ENCODE measurements around the gene DRG2. TPM values are rescaled to one million over a fixed set of nuclear protein-coding genes. Genes with fewer than 3 reads are reported as not detected.

DRG2 gene
- total and polyA plus RNA-seq, 4 donors, result 20.6 to 41.8 (median 33.8) TPM

DNA sequence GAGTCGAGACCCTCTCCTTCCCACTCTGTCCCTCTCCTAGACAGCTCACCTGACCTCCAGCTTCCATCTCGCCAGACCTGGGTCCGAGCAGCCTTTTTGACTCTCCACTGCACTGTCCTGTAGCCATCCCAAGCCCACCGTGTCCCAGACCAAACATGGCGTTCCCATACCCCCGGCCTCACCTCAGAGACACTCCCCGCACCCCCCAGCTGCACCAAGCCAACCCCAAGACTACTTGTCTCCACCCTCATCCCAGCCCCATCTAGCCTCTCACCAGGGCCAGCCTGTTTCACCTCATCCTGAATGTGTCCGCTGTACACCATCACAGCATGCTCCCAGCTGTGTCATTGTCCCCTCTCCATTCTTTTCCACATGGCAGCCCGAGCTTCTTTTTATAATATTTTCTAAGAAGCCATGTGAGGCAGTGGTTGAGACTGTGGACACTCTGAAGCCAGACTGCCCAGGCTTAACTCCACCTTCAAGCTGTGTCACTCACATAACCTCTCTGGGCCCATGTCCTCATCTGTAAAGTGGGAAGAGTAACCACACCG is 22.3 kb downstream of the DRG2 start:
- no peak overlapping the region for H3K27ac ChIP-seq (ENCODE audit: low read depth, low read length)
- no peak overlapping the region for H3K4me3 ChIP-seq (ENCODE audit: low read depth, low read length)
- H3K4me1 ChIP-seq (ENCODE audit: control insufficient read depth, insufficient read depth, low read length), result peaks cover 13% of the 10 kb centered on the region
- H3K9me3 ChIP-seq (ENCODE audit: control insufficient read depth, insufficient read depth, low read length), result no peaks in the 10 kb centered on the region
- H3K36me3 ChIP-seq (ENCODE audit: control insufficient read depth, insufficient read depth, low read length), result peaks cover 31% of the 10 kb centered on the region
- WGBS (ENCODE audit: insufficient coverage), result 76% methylated on average over 8 of the region's 10 CpGs
- no peak for DNase-seq (ENCODE audit: low read depth in 4 of 6, low spot score in 6 of 6)
- no peaks in the 10 kb centered on the region for H3K27me3 ChIP-seq (ENCODE audit: control insufficient read depth, insufficient read depth, low read length)

DNA sequence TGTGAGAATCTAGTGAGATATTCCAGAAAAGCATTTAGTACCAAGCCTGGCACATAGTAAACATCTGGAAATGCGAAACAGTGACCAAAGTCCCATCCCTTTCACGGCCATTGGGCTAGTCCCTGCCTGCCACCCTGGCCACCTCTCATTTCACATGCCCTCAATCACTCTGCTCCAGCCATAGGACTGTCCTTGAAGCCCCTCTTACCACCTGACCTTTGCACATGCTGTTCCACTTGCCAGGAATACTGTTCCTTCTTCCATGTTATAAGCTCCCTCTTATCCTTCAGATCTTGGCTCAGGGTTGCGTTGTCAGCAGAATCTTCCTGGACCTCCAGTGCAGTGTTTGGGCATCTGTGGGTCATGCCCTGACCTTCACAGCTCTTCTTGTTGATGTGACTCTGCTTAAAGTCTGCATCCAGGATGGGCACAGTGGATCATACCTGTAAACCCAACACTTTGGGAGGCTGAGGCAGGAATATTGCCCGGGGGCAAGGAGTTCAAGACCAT is 22.9 kb downstream of the DRG2 start:
- Histone ChIP-seq H3K27ac (ENCODE audit: low read depth, low read length) (no peak overlapping the region), H3K36me3 (ENCODE audit: control insufficient read depth, insufficient read depth, low read length) (peaks cover 24% of the 10 kb centered on the region), H3K4me1 (ENCODE audit: control insufficient read depth, insufficient read depth, low read length) (peaks cover 13% of the 10 kb centered on the region), H3K27me3 (ENCODE audit: control insufficient read depth, insufficient read depth, low read length) (no peaks in the 10 kb centered on the region), H3K9me3 (ENCODE audit: control insufficient read depth, insufficient read depth, low read length) (no peaks in the 10 kb centered on the region), H3K4me3 (ENCODE audit: low read depth, low read length) (no peak overlapping the region)
- no peak for DNase-seq (ENCODE audit: low read depth in 4 of 6, low spot score in 6 of 6)
- 85% methylated on average over 4 of the region's 4 CpGs for whole genome bisulfite sequencing (ENCODE audit: insufficient coverage)

GRCh38 chr17:18111330-18111971 is 23.7 kb downstream of the DRG2 start:
- 88% methylated on average over 5 of the region's 6 CpGs for WGBS (ENCODE audit: insufficient coverage)

DNA sequence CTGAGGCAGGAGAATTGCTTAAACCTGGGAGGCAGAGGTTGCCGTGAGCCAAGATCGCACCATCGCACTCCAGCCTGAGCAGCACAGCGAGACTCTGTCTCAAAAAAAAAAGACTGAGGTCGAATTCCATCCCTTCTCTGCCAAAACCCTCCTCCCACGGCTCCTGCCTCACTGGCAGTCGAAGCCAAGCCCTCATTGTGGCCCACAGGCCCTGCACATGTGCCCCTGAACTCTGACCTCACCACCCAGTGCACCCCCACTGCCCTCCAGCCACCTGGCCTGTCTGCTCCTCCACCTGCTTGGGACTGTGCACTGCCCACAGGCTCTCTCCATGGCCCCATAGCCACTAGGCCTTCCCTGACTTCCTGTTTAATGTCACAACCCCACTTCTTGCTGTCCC is 27.8 kb downstream of the DRG2 start:
- no peak overlapping the region for H3K4me3 ChIP-seq (ENCODE audit: low read depth, low read length)
- peaks cover 5% of the 10 kb centered on the region for H3K4me1 ChIP-seq (ENCODE audit: control insufficient read depth, insufficient read depth, low read length)
- no peaks in the 10 kb centered on the region for H3K9me3 ChIP-seq (ENCODE audit: control insufficient read depth, insufficient read depth, low read length)
- DNase-seq (ENCODE audit: low read depth in 4 of 6, low spot score in 6 of 6), result no peak
- 74% methylated on average over 7 of the region's 7 CpGs for WGBS (ENCODE audit: insufficient coverage)
- peaks cover 4% of the 10 kb centered on the region for H3K36me3 ChIP-seq (ENCODE audit: control insufficient read depth, insufficient read depth, low read length)
- H3K27ac ChIP-seq (ENCODE audit: low read depth, low read length), result no peak overlapping the region
- H3K27me3 ChIP-seq (ENCODE audit: control insufficient read depth, insufficient read depth, low read length), result no peaks in the 10 kb centered on the region

More at GRCh38 chr17:18111330-18111971, 23.7 kb downstream of the DRG2 start:
- Histone ChIP-seq H3K36me3 (ENCODE audit: control insufficient read depth, insufficient read depth, low read length) (peaks cover 17% of the 10 kb centered on the region), H3K4me3 (ENCODE audit: low read depth, low read length) (no peak overlapping the region), H3K9me3 (ENCODE audit: control insufficient read depth, insufficient read depth, low read length) (no peaks in the 10 kb centered on the region), H3K27ac (ENCODE audit: low read depth, low read length) (no peak overlapping the region), H3K4me1 (ENCODE audit: control insufficient read depth, insufficient read depth, low read length) (peaks cover 13% of the 10 kb centered on the region), H3K27me3 (ENCODE audit: control insufficient read depth, insufficient read depth, low read length) (no peaks in the 10 kb centered on the region)
- no peak for DNase-seq (ENCODE audit: low read depth in 4 of 6, low spot score in 6 of 6)

GRCh38 chr17:18116078-18116477 is 28.3 kb downstream of the DRG2 start:
- Histone ChIP-seq H3K9me3 (ENCODE audit: control insufficient read depth, insufficient read depth, low read length) (no peaks in the 10 kb centered on the region), H3K27me3 (ENCODE audit: control insufficient read depth, insufficient read depth, low read length) (no peaks in the 10 kb centered on the region), H3K27ac (ENCODE audit: low read depth, low read length) (no peak overlapping the region), H3K36me3 (ENCODE audit: control insufficient read depth, insufficient read depth, low read length) (peaks cover 4% of the 10 kb centered on the region), H3K4me1 (ENCODE audit: control insufficient read depth, insufficient read depth, low read length) (peaks cover 5% of the 10 kb centered on the region), H3K4me3 (ENCODE audit: low read depth, low read length) (no peak overlapping the region)
- 96% methylated on average over 4 of the region's 5 CpGs for whole genome bisulfite sequencing (ENCODE audit: insufficient coverage)
- DNase-seq (ENCODE audit: low read depth in 4 of 6, low spot score in 6 of 6), result no peak

- H3K27me3 ChIP-seq (ENCODE audit: control insufficient read depth, insufficient read depth, low read length), result no peaks in the 10 kb centered on the region
- peaks cover 5% of the 10 kb centered on the region for H3K4me1 ChIP-seq (ENCODE audit: control insufficient read depth, insufficient read depth, low read length)
- H3K36me3 ChIP-seq (ENCODE audit: control insufficient read depth, insufficient read depth, low read length), result peaks cover 6% of the 10 kb centered on the region
- no peak overlapping the region for H3K4me3 ChIP-seq (ENCODE audit: low read depth, low read length)
- no peak for DNase-seq (ENCODE audit: low read depth in 4 of 6, low spot score in 6 of 6)
- no peaks in the 10 kb centered on the region for H3K9me3 ChIP-seq (ENCODE audit: control insufficient read depth, insufficient read depth, low read length)
- H3K27ac ChIP-seq (ENCODE audit: low read depth, low read length), result no peak overlapping the region
- WGBS (ENCODE audit: insufficient coverage), result 100% methylated on average over 1 of the region's 1 CpG
These were observed 29.8 kb downstream of the DRG2 start for GRCh38 chr17:18117533-18117932.

DNA sequence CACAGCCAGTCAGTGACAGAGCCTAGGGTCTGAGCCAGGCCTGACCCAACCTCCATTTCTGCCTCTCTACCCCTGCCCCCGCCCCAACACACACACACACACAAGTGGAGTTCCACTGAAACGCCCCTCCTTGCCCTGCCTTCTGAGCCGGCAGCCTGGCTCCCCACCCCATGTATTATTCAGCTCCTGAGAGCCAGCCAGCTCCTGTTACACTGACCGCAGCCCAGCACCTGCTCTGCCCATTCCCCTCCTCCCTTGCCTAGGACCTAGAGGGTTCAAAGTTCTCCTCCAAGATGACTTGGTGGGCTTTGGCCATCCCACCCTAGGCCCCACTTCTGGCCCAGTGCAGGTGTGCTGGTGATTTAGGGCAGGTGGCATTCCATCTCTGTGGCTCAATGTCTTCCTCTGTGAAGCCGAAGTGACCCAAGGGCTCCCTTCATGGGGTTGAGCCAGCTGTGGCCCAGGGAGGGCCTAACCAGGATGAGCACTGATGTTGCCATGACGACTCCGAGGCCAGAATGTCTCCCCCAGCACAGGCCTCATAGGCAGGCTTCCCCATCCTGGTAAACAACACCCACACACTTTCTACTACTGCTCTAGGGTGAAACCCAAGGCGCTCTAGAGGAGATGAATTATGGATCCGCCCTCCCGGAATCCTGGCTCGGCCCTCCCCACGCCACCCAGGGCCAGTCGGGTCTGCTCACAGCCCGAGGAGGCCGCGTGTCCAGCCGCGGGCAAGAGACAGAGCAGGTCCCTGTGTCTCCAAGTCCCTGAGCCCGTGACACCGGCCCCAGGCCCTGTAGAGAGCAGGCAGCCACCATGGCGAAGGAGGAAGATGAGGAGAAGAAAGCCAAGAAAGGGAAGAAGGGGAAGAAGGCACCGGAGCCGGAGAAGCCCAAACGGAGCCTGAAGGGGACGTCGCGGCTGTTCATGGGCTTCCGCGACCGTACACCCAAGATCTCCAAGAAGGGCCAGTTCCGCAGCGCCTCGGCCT is 30.5 kb downstream of the DRG2 start:
- Histone ChIP-seq H3K27ac (ENCODE audit: low read depth, low read length) (no peak overlapping the region), H3K4me1 (ENCODE audit: control insufficient read depth, insufficient read depth, low read length) (peaks cover 5% of the 10 kb centered on the region), H3K36me3 (ENCODE audit: control insufficient read depth, insufficient read depth, low read length) (peaks cover 6% of the 10 kb centered on the region), H3K4me3 (ENCODE audit: low read depth, low read length) (no peak overlapping the region), H3K9me3 (ENCODE audit: control insufficient read depth, insufficient read depth, low read length) (no peaks in the 10 kb centered on the region), H3K27me3 (ENCODE audit: control insufficient read depth, insufficient read depth, low read length) (no peaks in the 10 kb centered on the region)
- no peak for DNase-seq (ENCODE audit: low read depth in 4 of 6, low spot score in 6 of 6)
- 87% methylated on average over 33 of the region's 33 CpGs for WGBS (ENCODE audit: insufficient coverage)

- H3K36me3 ChIP-seq (ENCODE audit: control insufficient read depth, insufficient read depth, low read length), result peaks cover 6% of the 10 kb centered on the region
- H3K27me3 ChIP-seq (ENCODE audit: control insufficient read depth, insufficient read depth, low read length), result no peaks in the 10 kb centered on the region
- peaks cover 5% of the 10 kb centered on the region for H3K4me1 ChIP-seq (ENCODE audit: control insufficient read depth, insufficient read depth, low read length)
- no peak overlapping the region for H3K27ac ChIP-seq (ENCODE audit: low read depth, low read length)
- H3K4me3 ChIP-seq (ENCODE audit: low read depth, low read length), result no peak overlapping the region
- no peak for DNase-seq (ENCODE audit: low read depth in 4 of 6, low spot score in 6 of 6)
- WGBS (ENCODE audit: insufficient coverage), result 97% methylated on average over 57 of the region's 57 CpGs
- H3K9me3 ChIP-seq (ENCODE audit: control insufficient read depth, insufficient read depth, low read length), result no peaks in the 10 kb centered on the region
These were observed 31.5 kb downstream of the DRG2 start for GRCh38 chr17:18119166-18119745.

DNA sequence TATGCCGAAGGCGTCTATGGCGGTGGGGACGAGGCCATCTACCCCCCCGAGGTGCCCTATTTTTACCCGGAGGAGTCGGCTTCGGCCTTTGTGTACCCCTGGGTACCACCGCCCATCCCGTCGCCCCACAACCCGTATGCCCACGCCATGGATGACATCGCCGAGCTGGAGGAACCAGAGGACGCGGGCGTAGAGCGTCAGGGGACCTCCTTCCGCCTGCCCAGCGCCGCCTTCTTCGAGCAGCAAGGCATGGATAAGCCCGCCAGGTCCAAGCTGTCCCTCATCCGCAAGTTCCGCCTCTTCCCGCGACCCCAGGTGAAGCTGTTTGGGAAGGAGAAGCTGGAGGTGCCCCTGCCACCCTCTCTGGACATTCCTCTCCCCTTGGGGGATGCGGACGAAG is 32.2 kb downstream of the DRG2 start:
- 94% methylated on average over 23 of the region's 30 CpGs for WGBS (ENCODE audit: insufficient coverage)
- no peaks in the 10 kb centered on the region for H3K9me3 ChIP-seq (ENCODE audit: control insufficient read depth, insufficient read depth, low read length)
- H3K4me1 ChIP-seq (ENCODE audit: control insufficient read depth, insufficient read depth, low read length), result peaks cover 5% of the 10 kb centered on the region
- peaks cover 6% of the 10 kb centered on the region for H3K36me3 ChIP-seq (ENCODE audit: control insufficient read depth, insufficient read depth, low read length)
- no peak overlapping the region for H3K4me3 ChIP-seq (ENCODE audit: low read depth, low read length)
- no peaks in the 10 kb centered on the region for H3K27me3 ChIP-seq (ENCODE audit: control insufficient read depth, insufficient read depth, low read length)
- no peak overlapping the region for H3K27ac ChIP-seq (ENCODE audit: low read depth, low read length)
- no peak for DNase-seq (ENCODE audit: low read depth in 4 of 6, low spot score in 6 of 6)

All from spinal cord (tissue), 10 donors.